Measurements from ENCODE around the gene C1orf74.

C1orf74 gene

GRCh38 chr1:209810783-209811182, 26.4 kb upstream of the C1orf74 start:
- no peak overlapping the region for H3K9ac ChIP-seq (ENCODE audit: low read length)
- no peak overlapping the region for H2BK15ac ChIP-seq (ENCODE audit: low read depth, poor library complexity, severe bottlenecking)
- H2AFZ ChIP-seq (ENCODE audit: low read depth, low read length): no peak overlapping the region
- H3K36me3 ChIP-seq (ENCODE audit: control insufficient read depth in 1 of 2, insufficient read depth in 2 of 2, low read depth in 1 of 2, low read length in 2 of 2): no peaks in the 10 kb centered on the region
- no peak overlapping the region for H2BK5ac ChIP-seq (ENCODE audit: low read depth, low read length, poor library complexity, severe bottlenecking)
- no peak overlapping the region for H3K23ac ChIP-seq (ENCODE audit: low read length in 2 of 2)
- no peak for DNase-seq
- WGBS: 87% methylated on average over 3 of the region's 5 CpGs
- H3K27ac ChIP-seq (ENCODE audit: low read length, poor library complexity, severe bottlenecking): no peak overlapping the region
- no peak overlapping the region for H3K18ac ChIP-seq (ENCODE audit: low read depth in 1 of 2, low read length in 2 of 2)
- H4K8ac ChIP-seq (ENCODE audit: low read length): no peak overlapping the region
- H3K9me3 ChIP-seq (ENCODE audit: control insufficient read depth, low read length): no peaks in the 10 kb centered on the region
- H3K27me3 ChIP-seq (ENCODE audit: control insufficient read depth in 1 of 2, insufficient read depth in 1 of 2, low read length in 2 of 2): peaks cover 0 to under 1% of the 10 kb centered on the region in 2 experiments
- H3K79me1 ChIP-seq (replicated peaks; ENCODE audit: low read length, poor library complexity, severe bottlenecking): no peaks in the 10 kb centered on the region
- H3K4me2 ChIP-seq (ENCODE audit: low read length, poor library complexity, severe bottlenecking): no peak overlapping the region
- H3K4me1 ChIP-seq (ENCODE audit: control insufficient read depth, insufficient read depth, low read depth, low read length): peaks cover 8% of the 10 kb centered on the region
- no peak overlapping the region for H4K91ac ChIP-seq (ENCODE audit: low read length)
- H3K4me3 ChIP-seq (ENCODE audit: insufficient read depth in 1 of 2, low read depth in 1 of 2, low read length in 2 of 2): no peak overlapping the region
- H2BK120ac ChIP-seq (ENCODE audit: low read depth, low read length): no peak overlapping the region
- no peak overlapping the region for H3K14ac ChIP-seq (ENCODE audit: low read length in 2 of 2)
- H3K4ac ChIP-seq (ENCODE audit: low read depth in 1 of 2, low read length in 2 of 2): no peak overlapping the region
- H2AK5ac ChIP-seq (ENCODE audit: low read length, severe bottlenecking): no peak overlapping the region
- no peak overlapping the region for H2BK12ac ChIP-seq (ENCODE audit: low read length in 2 of 2)

GRCh38 chr1:209809611-209810010, 25.3 kb upstream of the C1orf74 start:
- no peak overlapping the region for H3K9ac ChIP-seq (ENCODE audit: low read length)
- no peak overlapping the region for H3K4me3 ChIP-seq (ENCODE audit: insufficient read depth in 1 of 2, low read depth in 1 of 2, low read length in 2 of 2)
- no peak overlapping the region for H3K4ac ChIP-seq (ENCODE audit: low read depth in 1 of 2, low read length in 2 of 2)
- 84% methylated on average over 4 of the region's 4 CpGs for WGBS
- H2AFZ ChIP-seq (ENCODE audit: low read depth, low read length): no peak overlapping the region
- peaks cover 0 to 10% of the 10 kb centered on the region in 2 experiments for H3K27me3 ChIP-seq (ENCODE audit: control insufficient read depth in 1 of 2, insufficient read depth in 1 of 2, low read length in 2 of 2)
- DNase-seq: no peak
- H3K4me1 ChIP-seq (ENCODE audit: control insufficient read depth, insufficient read depth, low read depth, low read length): peaks cover 14% of the 10 kb centered on the region
- no peak overlapping the region for H3K4me2 ChIP-seq (ENCODE audit: low read length, poor library complexity, severe bottlenecking)
- H4K91ac ChIP-seq (ENCODE audit: low read length): no peak overlapping the region
- H2BK5ac ChIP-seq (ENCODE audit: low read depth, low read length, poor library complexity, severe bottlenecking): no peak overlapping the region
- H3K14ac ChIP-seq (ENCODE audit: low read length in 2 of 2): no peak overlapping the region
- H2BK120ac ChIP-seq (ENCODE audit: low read depth, low read length): no peak overlapping the region
- H3K9me3 ChIP-seq (ENCODE audit: control insufficient read depth, low read length): no peaks in the 10 kb centered on the region
- peak overlapping the region in 1 of 2 experiments; percentile 24 for H2BK12ac ChIP-seq (ENCODE audit: low read length in 2 of 2)
- no peak overlapping the region for H2BK15ac ChIP-seq (ENCODE audit: low read depth, poor library complexity, severe bottlenecking)
- no peak overlapping the region for H2AK5ac ChIP-seq (ENCODE audit: low read length, severe bottlenecking)
- no peak overlapping the region for H3K18ac ChIP-seq (ENCODE audit: low read depth in 1 of 2, low read length in 2 of 2)
- H3K36me3 ChIP-seq (ENCODE audit: control insufficient read depth in 1 of 2, insufficient read depth in 2 of 2, low read depth in 1 of 2, low read length in 2 of 2): no peaks in the 10 kb centered on the region
- H4K8ac ChIP-seq (ENCODE audit: low read length): no peak overlapping the region
- H3K23ac ChIP-seq (ENCODE audit: low read length in 2 of 2): no peak overlapping the region
- H3K79me1 ChIP-seq (replicated peaks; ENCODE audit: low read length, poor library complexity, severe bottlenecking): no peaks in the 10 kb centered on the region
- no peak overlapping the region for H3K27ac ChIP-seq (ENCODE audit: low read length, poor library complexity, severe bottlenecking)

- Histone ChIP-seq H3K79me1 (replicated peaks; ENCODE audit: low read length, poor library complexity, severe bottlenecking) (no peaks in the 10 kb centered on the region), H2AFZ (ENCODE audit: low read depth, low read length) (no peak overlapping the region), H2BK12ac (ENCODE audit: low read length in 2 of 2) (no peak overlapping the region), H3K27ac (ENCODE audit: low read length, poor library complexity, severe bottlenecking) (no peak overlapping the region), H3K4me2 (ENCODE audit: low read length, poor library complexity, severe bottlenecking) (no peak overlapping the region), H4K8ac (ENCODE audit: low read length) (no peak overlapping the region), H3K4me1 (ENCODE audit: control insufficient read depth, insufficient read depth, low read depth, low read length) (peaks cover 14% of the 10 kb centered on the region), H3K9ac (ENCODE audit: low read length) (no peak overlapping the region), H3K9me3 (ENCODE audit: control insufficient read depth, low read length) (no peaks in the 10 kb centered on the region), H3K27me3 (ENCODE audit: control insufficient read depth in 1 of 2, insufficient read depth in 1 of 2, low read length in 2 of 2) (peaks cover 0 to 12% of the 10 kb centered on the region in 2 experiments), H3K36me3 (ENCODE audit: control insufficient read depth in 1 of 2, insufficient read depth in 2 of 2, low read depth in 1 of 2, low read length in 2 of 2) (no peaks in the 10 kb centered on the region), H3K23ac (ENCODE audit: low read length in 2 of 2) (no peak overlapping the region), H2BK5ac (ENCODE audit: low read depth, low read length, poor library complexity, severe bottlenecking) (no peak overlapping the region), H3K4ac (ENCODE audit: low read depth in 1 of 2, low read length in 2 of 2) (no peak overlapping the region), H2AK5ac (ENCODE audit: low read length, severe bottlenecking) (no peak overlapping the region), H3K18ac (ENCODE audit: low read depth in 1 of 2, low read length in 2 of 2) (no peak overlapping the region), H3K4me3 (ENCODE audit: insufficient read depth in 1 of 2, low read depth in 1 of 2, low read length in 2 of 2) (no peak overlapping the region), H2BK120ac (ENCODE audit: low read depth, low read length) (no peak overlapping the region), H3K14ac (ENCODE audit: low read length in 2 of 2) (no peak overlapping the region), H2BK15ac (ENCODE audit: low read depth, poor library complexity, severe bottlenecking) (no peak overlapping the region), H4K91ac (ENCODE audit: low read length) (no peak overlapping the region)
- DNase-seq: peak; percentile 97
Measured at GRCh38 chr1:209808059-209808581, 23.8 kb upstream of the C1orf74 start.

GRCh38 chr1:209807509-209807908, 23.1 kb upstream of the C1orf74 start:
- no peak overlapping the region for H3K18ac ChIP-seq (ENCODE audit: low read depth in 1 of 2, low read length in 2 of 2)

More at GRCh38 chr1:209807509-209807908, 23.1 kb upstream of the C1orf74 start:
- Histone ChIP-seq H3K4ac (ENCODE audit: low read depth in 1 of 2, low read length in 2 of 2) (no peak overlapping the region), H3K4me2 (ENCODE audit: low read length, poor library complexity, severe bottlenecking) (no peak overlapping the region), H3K9ac (ENCODE audit: low read length) (no peak overlapping the region), H3K4me1 (ENCODE audit: control insufficient read depth, insufficient read depth, low read depth, low read length) (peaks cover 14% of the 10 kb centered on the region), H3K9me3 (ENCODE audit: control insufficient read depth, low read length) (no peaks in the 10 kb centered on the region), H2AK5ac (ENCODE audit: low read length, severe bottlenecking) (peak overlapping the region; percentile 55), H3K36me3 (ENCODE audit: control insufficient read depth in 1 of 2, insufficient read depth in 2 of 2, low read depth in 1 of 2, low read length in 2 of 2) (no peaks in the 10 kb centered on the region), H2AFZ (ENCODE audit: low read depth, low read length) (no peak overlapping the region), H3K27me3 (ENCODE audit: control insufficient read depth in 1 of 2, insufficient read depth in 1 of 2, low read length in 2 of 2) (peaks cover 0 to 12% of the 10 kb centered on the region in 2 experiments), H3K14ac (ENCODE audit: low read length in 2 of 2) (no peak overlapping the region), H3K79me1 (replicated peaks; ENCODE audit: low read length, poor library complexity, severe bottlenecking) (no peaks in the 10 kb centered on the region), H3K27ac (ENCODE audit: low read length, poor library complexity, severe bottlenecking) (peak overlapping the region; percentile 12), H2BK12ac (ENCODE audit: low read length in 2 of 2) (peak overlapping the region in 1 of 2 experiments; percentile 57), H3K4me3 (ENCODE audit: insufficient read depth in 1 of 2, low read depth in 1 of 2, low read length in 2 of 2) (no peak overlapping the region), H4K8ac (ENCODE audit: low read length) (no peak overlapping the region), H4K91ac (ENCODE audit: low read length) (no peak overlapping the region), H2BK5ac (ENCODE audit: low read depth, low read length, poor library complexity, severe bottlenecking) (no peak overlapping the region), H3K23ac (ENCODE audit: low read length in 2 of 2) (no peak overlapping the region), H2BK120ac (ENCODE audit: low read depth, low read length) (no peak overlapping the region), H2BK15ac (ENCODE audit: low read depth, poor library complexity, severe bottlenecking) (no peak overlapping the region)
- 73% methylated on average over 2 of the region's 4 CpGs for WGBS
- no peak for DNase-seq
